OCI-LY3 (cell line): ENCODE data around the gene APOL4.
A peak's percentile ranks its signal among the peaks of the same experiment; 100 is the strongest.
"Not testable (repeated sequence)": the region's sequence is repeated elsewhere in the genome, so short reads cannot be mapped to it uniquely, and the experiment has no call there.

Experiments
- H2AFZ ChIP-seq: fragments of 200-600, 300-600 bp; shearing (Covaris generic); 2 replicates; pipeline ENCODE4 v1.6.0; 2014; ENCODE audit warnings: antibody characterized with exemption, low read depth, low read length
- H3K27ac ChIP-seq: fragments of 200-600, 300-600 bp; sonication (generic); 2 replicates; pipeline ENCODE4 v1.5.1; 2014; ENCODE audit warnings: mild to moderate bottlenecking, low read length, moderate library complexity, mixed read lengths
- H3K27me3 ChIP-seq: fragments of 200-600, 300-600 bp; sonication (generic); 2 replicates; pipeline ENCODE4 v1.6.1; 2014; ENCODE audit warnings: low read depth, low read length, mixed read lengths
- H3K36me3 ChIP-seq: fragments of 200-600, 300-600 bp; sonication (generic); replicated peaks from 2 replicates; pipeline ENCODE3; 2014; ENCODE audit warnings: low read depth, low read length, mixed read lengths
- H3K4me1 ChIP-seq: fragments of 300-600, 200-600 bp; sonication (generic); 2 replicates; pipeline ENCODE4 v1.6.1; 2014; ENCODE audit warnings: low read length, mixed read lengths
- H3K4me2 ChIP-seq: fragments of 200-600, 300-600 bp; sonication (generic); 2 replicates; pipeline ENCODE4 v1.6.1; 2014; ENCODE audit warnings: low read length, mixed read lengths
- H3K4me3 ChIP-seq: fragments of 300-600, 200-600 bp; sonication (generic); 2 replicates; pipeline ENCODE4 v1.5.1; 2014; ENCODE audit warnings: antibody characterized with exemption, mild to moderate bottlenecking, low read length, moderate library complexity
- H3K79me2 ChIP-seq: fragments of 300-600, 200-600 bp; shearing (Covaris generic); 2 replicates; pipeline ENCODE4 v1.6.1; 2014; ENCODE audit warnings: mild to moderate bottlenecking, low read length, mixed read lengths
- H3K9ac ChIP-seq: fragments of 300-600, 200-600 bp; shearing (Covaris generic); 2 replicates; pipeline ENCODE4 v1.6.0; 2014; ENCODE audit warnings: mild to moderate bottlenecking, low read length, moderate library complexity
- H3K9me3 ChIP-seq: fragments of 200-600, 300-600 bp; shearing (Covaris generic); 2 replicates; pipeline ENCODE4 v1.6.1; 2014; ENCODE audit warnings: low read length, mixed read lengths; ENCODE audit not compliant: insufficient read depth
- H4K20me1 ChIP-seq: fragments of 200-600, 300-600 bp; sonication (generic); 2 replicates; pipeline ENCODE4 v1.6.1; 2016; ENCODE audit warnings: low read length, mixed read lengths; ENCODE audit not compliant: insufficient read depth
- EZH2phosphoT487 ChIP-seq: fragments of 200-600 bp; shearing (Covaris generic); IDR thresholded peaks from 2 replicates; pipeline ENCODE4 v1.6.1; 2018; ENCODE audit warnings: antibody characterized with exemption, mixed run types, low read depth
- TF ChIP-seq, protein P1 (sequence below): fragments of 200-600, 300-600 bp; sonication (generic); IDR thresholded peaks from 2 replicates; pipeline ENCODE4 v1.5.1; 2014; ENCODE audit warnings: antibody characterized with exemption, low read length, low read depth

The APOL4 gene

GRCh38 chr22:36231051-36231450 lies 29.4 kb upstream of the APOL4 start:
- not testable (repeated sequence) for H3K27me3 ChIP-seq

GRCh38 chr22:36229649-36230048 lies 28.0 kb upstream of the APOL4 start:
- H3K9me3 ChIP-seq, H3K9ac ChIP-seq, H3K27ac ChIP-seq, H2AFZ ChIP-seq, H3K4me2 ChIP-seq, H3K27me3 ChIP-seq, H3K4me3 ChIP-seq: not testable (repeated sequence)
- H3K79me2 ChIP-seq = peaks cover 30% of the 10 kb centered on the region
- peaks cover 23% of the 10 kb centered on the region; the same call in 1 of the 2 replicates for H4K20me1 ChIP-seq
- H3K36me3 ChIP-seq = peaks cover 60% of the 10 kb centered on the region
- peaks cover 35% of the 10 kb centered on the region for H3K4me1 ChIP-seq

More at GRCh38 chr22:36231051-36231450, 29.4 kb upstream of the APOL4 start:
- H3K4me1 ChIP-seq = peaks cover 49% of the 10 kb centered on the region
- not testable (repeated sequence) for H2AFZ ChIP-seq, H3K9ac ChIP-seq, H3K9me3 ChIP-seq, H3K4me3 ChIP-seq, H3K4me2 ChIP-seq
- peaks cover 44% of the 10 kb centered on the region for H3K79me2 ChIP-seq
- peak overlapping the region; percentile 94 for H3K27ac ChIP-seq
- peaks cover 33% of the 10 kb centered on the region for H4K20me1 ChIP-seq
- TF ChIP-seq, protein P1, sequence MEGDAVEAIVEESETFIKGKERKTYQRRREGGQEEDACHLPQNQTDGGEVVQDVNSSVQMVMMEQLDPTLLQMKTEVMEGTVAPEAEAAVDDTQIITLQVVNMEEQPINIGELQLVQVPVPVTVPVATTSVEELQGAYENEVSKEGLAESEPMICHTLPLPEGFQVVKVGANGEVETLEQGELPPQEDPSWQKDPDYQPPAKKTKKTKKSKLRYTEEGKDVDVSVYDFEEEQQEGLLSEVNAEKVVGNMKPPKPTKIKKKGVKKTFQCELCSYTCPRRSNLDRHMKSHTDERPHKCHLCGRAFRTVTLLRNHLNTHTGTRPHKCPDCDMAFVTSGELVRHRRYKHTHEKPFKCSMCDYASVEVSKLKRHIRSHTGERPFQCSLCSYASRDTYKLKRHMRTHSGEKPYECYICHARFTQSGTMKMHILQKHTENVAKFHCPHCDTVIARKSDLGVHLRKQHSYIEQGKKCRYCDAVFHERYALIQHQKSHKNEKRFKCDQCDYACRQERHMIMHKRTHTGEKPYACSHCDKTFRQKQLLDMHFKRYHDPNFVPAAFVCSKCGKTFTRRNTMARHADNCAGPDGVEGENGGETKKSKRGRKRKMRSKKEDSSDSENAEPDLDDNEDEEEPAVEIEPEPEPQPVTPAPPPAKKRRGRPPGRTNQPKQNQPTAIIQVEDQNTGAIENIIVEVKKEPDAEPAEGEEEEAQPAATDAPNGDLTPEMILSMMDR = peak; percentile 35
- peaks cover 74% of the 10 kb centered on the region for H3K36me3 ChIP-seq

GRCh38 chr22:36228944-36229343 lies 27.3 kb upstream of the APOL4 start:
- peaks cover 23% of the 10 kb centered on the region for H3K79me2 ChIP-seq
- no peaks in the 10 kb centered on the region for H3K27me3 ChIP-seq
- no peak overlapping the region for H2AFZ ChIP-seq
- no peak overlapping the region for H3K4me3 ChIP-seq
- no peak overlapping the region for H3K27ac ChIP-seq
- peaks cover 17% of the 10 kb centered on the region; the same call in 1 of the 2 replicates for H4K20me1 ChIP-seq
- peaks cover 28% of the 10 kb centered on the region for H3K4me1 ChIP-seq
- TF ChIP-seq, protein P1 = no peak
- no peak for TF ChIP-seq EZH2phosphoT487
- no peak overlapping the region for H3K4me2 ChIP-seq
- H3K36me3 ChIP-seq = peaks cover 56% of the 10 kb centered on the region
- H3K9ac ChIP-seq = no peak overlapping the region
- H3K9me3 ChIP-seq = no peaks in the 10 kb centered on the region

DNA sequence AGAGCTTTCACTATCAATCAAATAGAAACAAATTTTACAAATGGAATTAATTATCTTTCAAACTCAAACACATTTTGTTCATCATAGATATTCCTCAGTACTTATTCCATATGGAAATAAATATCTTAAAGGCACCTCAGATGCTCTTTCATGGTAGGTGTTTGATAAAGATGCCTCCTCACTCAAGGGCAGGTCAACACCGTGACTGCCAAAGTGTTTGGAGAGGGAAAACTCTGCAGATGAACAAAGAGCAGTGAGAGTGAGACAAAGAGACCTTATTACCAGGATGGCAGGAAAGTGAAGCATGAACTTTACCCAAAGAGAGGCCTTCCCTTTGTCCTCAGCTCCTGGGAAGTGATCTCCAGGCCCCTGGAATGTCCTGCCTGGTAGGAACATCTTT lies 26.8 kb upstream of the APOL4 start:
- peaks cover 17% of the 10 kb centered on the region; the same call in 1 of the 2 replicates for H4K20me1 ChIP-seq
- not testable (repeated sequence) for H3K27me3 ChIP-seq

DNA sequence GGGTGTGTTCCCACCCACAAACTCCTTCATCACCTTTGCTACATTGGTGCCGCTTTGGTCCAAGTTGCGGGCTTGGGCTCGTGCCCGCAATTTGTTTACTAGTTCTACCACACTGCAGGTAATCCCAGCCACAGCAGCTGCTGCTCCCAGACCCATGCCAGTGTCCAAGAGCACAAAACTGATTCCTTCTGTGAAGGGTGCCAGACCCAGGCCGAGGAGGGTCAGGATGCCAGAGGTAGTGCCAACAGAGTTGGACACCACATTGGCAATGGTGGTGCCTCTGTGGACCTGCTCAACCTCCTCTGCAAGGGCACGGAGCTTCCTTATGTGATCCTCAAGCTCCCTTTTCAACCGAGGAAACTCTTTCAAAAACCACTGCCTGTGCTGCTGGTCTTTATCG lies 26.2 kb upstream of the APOL4 start:
- Histone ChIP-seq H3K36me3 (peaks cover 47% of the 10 kb centered on the region), H3K4me3 (no peak overlapping the region)

More for the DNA sequence above, 26.8 kb upstream of the APOL4 start:
- not testable (repeated sequence) for H2AFZ ChIP-seq, H3K4me2 ChIP-seq, H3K27ac ChIP-seq, H3K4me3 ChIP-seq, H3K9ac ChIP-seq, H3K9me3 ChIP-seq
- Histone ChIP-seq H3K4me1 (peaks cover 22% of the 10 kb centered on the region), H3K79me2 (peaks cover 17% of the 10 kb centered on the region), H3K36me3 (peaks cover 52% of the 10 kb centered on the region)

More for the DNA sequence above, 26.2 kb upstream of the APOL4 start:
- no peaks in the 10 kb centered on the region for H3K9me3 ChIP-seq
- no peak overlapping the region for H2AFZ ChIP-seq
- TF ChIP-seq EZH2phosphoT487 = no peak
- TF ChIP-seq, protein P1 = no peak
- H3K9ac ChIP-seq = no peak overlapping the region
- no peaks in the 10 kb centered on the region for H3K27me3 ChIP-seq
- no peak overlapping the region for H3K27ac ChIP-seq
- no peak overlapping the region for H3K4me2 ChIP-seq
- H4K20me1 ChIP-seq = peaks cover 17% of the 10 kb centered on the region; the same call in 1 of the 2 replicates
- H3K4me1 ChIP-seq = peaks cover 16% of the 10 kb centered on the region
- H3K79me2 ChIP-seq = peaks cover 11% of the 10 kb centered on the region
